Liver (tissue), 3 donors: ENCODE measurements around the gene TENM3.

ENCODE experiments used
- CTCF ChIP-seq: fragments of 150-350 bp; IDR thresholded peaks from 2 replicates; pipeline ENCODE4 v1.5.1; 2017; ENCODE audit warnings: improper control_type of control experiment, low read depth, low read length; ENCODE audit not compliant: missing input control
- FOXA1 ChIP-seq: IDR thresholded peaks from 2 replicates; pipeline ENCODE4 v1.6.1; 2016; ENCODE audit warnings: antibody characterized with exemption
- GABPA ChIP-seq, 2 donors: IDR thresholded peaks in 1 of 2; conservative IDR thresholded peaks in 1 of 2; 2 replicates each; pipeline ENCODE4 v1.6.1; 2016; ENCODE audit warnings: antibody characterized with exemption in 2 of 2, mild to moderate bottlenecking in 1 of 2, moderate library complexity in 1 of 2
- MAX ChIP-seq: IDR thresholded peaks from 2 replicates; pipeline ENCODE4 v1.6.1; 2016; ENCODE audit warnings: antibody characterized with exemption
- NR2F2 ChIP-seq: IDR thresholded peaks from 2 replicates; pipeline ENCODE4 v1.6.1; 2016; ENCODE audit warnings: antibody characterized with exemption
- RAD21 ChIP-seq, 2 donors: IDR thresholded peaks; 2 replicates each; pipeline ENCODE4 v1.6.1; 2016; ENCODE audit warnings: antibody characterized with exemption in 2 of 2, mild to moderate bottlenecking in 2 of 2
- REST ChIP-seq: IDR thresholded peaks from 2 replicates; pipeline ENCODE4 v1.6.1; 2016; ENCODE audit warnings: antibody characterized with exemption, mild to moderate bottlenecking
- RXRA ChIP-seq, 2 donors: IDR thresholded peaks; 2 replicates each; pipeline ENCODE4 v1.6.1; 2017 to 2018; ENCODE audit warnings: antibody characterized with exemption in 2 of 2, mild to moderate bottlenecking in 1 of 2
- SP1 ChIP-seq: IDR thresholded peaks from 2 replicates; pipeline ENCODE4 v1.6.1; 2018; ENCODE audit warnings: antibody characterized with exemption, mild to moderate bottlenecking
- TAF1 ChIP-seq: conservative IDR thresholded peaks from 2 replicates; pipeline ENCODE4 v1.6.1; 2016; ENCODE audit warnings: antibody characterized with exemption, mild to moderate bottlenecking
- ZBTB33 ChIP-seq: IDR thresholded peaks from 2 replicates; pipeline ENCODE4 v1.6.1; 2016; ENCODE audit warnings: antibody characterized with exemption
- donor health status: healthy.
- donor health status: healthy.

DNA sequence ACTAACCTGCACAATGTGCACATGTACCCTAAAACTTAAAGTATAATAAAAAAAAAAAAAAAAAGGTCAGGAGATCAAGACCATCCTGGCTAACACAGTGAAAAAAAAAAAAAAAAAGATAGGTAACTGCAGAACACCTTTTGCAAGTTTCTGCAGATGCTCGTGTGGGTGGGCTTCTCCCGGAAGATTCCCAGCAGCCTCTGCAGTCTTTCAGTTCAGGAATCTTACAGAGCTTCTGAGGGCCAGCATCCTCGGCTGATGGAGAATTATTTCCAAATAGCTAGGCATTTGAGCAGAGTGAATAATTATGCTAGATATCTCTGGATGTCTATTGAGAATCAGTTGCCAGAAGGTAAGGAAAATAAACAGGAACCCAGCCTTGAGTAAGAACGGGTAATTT lies 373.3 kb downstream of the TENM3 start:
- TF ChIP-seq CTCF (no peak), FOXA1 (no peak), ZBTB33 (no peak), GABPA (IDR thresholded peaks at IDR 0.05 in 1 of 2, conservative IDR thresholded peaks at IDR 0.05 in 1 of 2) (no peak), RXRA (IDR thresholded peaks at IDR 0.05) (no peak), NR2F2 (no peak), SP1 (no peak), REST (no peak), TAF1 (no peak), MAX (no peak), RAD21 (IDR thresholded peaks at IDR 0.05) (no peak)
